HL-60 (cell line): Measurements from ENCODE around the gene IGSF6.
A peak's percentile ranks its signal among the peaks of the same experiment; 100 is the strongest.

Experiments used
- DNase-seq, 2 experiments: peaks; one replicate each; pipeline ENCODE4 v3.0.0-alpha.2; 2010 to 2020; ENCODE audit warnings: low read depth in 1 of 2, low spot score in 1 of 2
- H3K27ac ChIP-seq: fragments of 250-450 bp; sonication (Bioruptor Pico); replicated peaks from 2 replicates; pipeline ENCODE4 v1.5.1; 2020; ENCODE audit warnings: mild to moderate bottlenecking, moderate library complexity
- H3K27me3 ChIP-seq: fragments of 250-450 bp; sonication (Bioruptor Pico); 2 replicates; pipeline ENCODE4 v1.5.1; 2021; ENCODE audit warnings: mild to moderate bottlenecking, moderate library complexity; ENCODE audit not compliant: insufficient read depth, poor library complexity, severe bottlenecking
- H3K4me3 ChIP-seq: replicated peaks from 2 replicates; pipeline ENCODE4 v1.5.1; 2011; ENCODE audit warnings: mild to moderate bottlenecking, control low read depth, low read length; ENCODE audit not compliant: insufficient read depth
- CTCF ChIP-seq: IDR thresholded peaks from one replicate; pipeline ENCODE4 v1.5.1; 2011; ENCODE audit warnings: low read length, control low read depth, inconsistent platforms; ENCODE audit not compliant: insufficient read depth
- GABPA ChIP-seq: IDR thresholded peaks from 2 replicates; pipeline ENCODE4 v1.6.1; 2012; ENCODE audit warnings: low read depth
- POLR2AphosphoS5 ChIP-seq: IDR thresholded peaks from 2 replicates; pipeline ENCODE4 v1.6.1; 2012; ENCODE audit warnings: low read depth
- SPI1 ChIP-seq: IDR thresholded peaks from 2 replicates; pipeline ENCODE4 v1.6.1; 2012; ENCODE audit warnings: low read depth, mild to moderate bottlenecking, borderline replicate concordance
- TF ChIP-seq, protein P1 (sequence below): IDR thresholded peaks from 2 replicates; pipeline ENCODE4 v1.6.1; 2012; ENCODE audit warnings: low read depth; ENCODE audit not compliant: insufficient replicate concordance

The IGSF6 gene

GRCh38 chr16:21663889-21664647, 11.7 kb upstream of the IGSF6 start, which contains the start of gene OTOA:
TSS of gene OTOA (plus strand) at chr16:21663968. CDS start at chr16:21678515, 14,547 bp downstream.
- Histone ChIP-seq H3K4me3 (peak within 1 kb of the TSS; percentile 21), H3K27ac (no peak within 1 kb of the TSS), H3K27me3 (peaks cover 23% of the 10 kb centered on the region)
- no peak for DNase-seq
- no peak for TF ChIP-seq POLR2AphosphoS5
- no peak for TF ChIP-seq GABPA
- TF ChIP-seq CTCF = no peak
- TF ChIP-seq SPI1 = no peak
- TF ChIP-seq, protein P1, sequence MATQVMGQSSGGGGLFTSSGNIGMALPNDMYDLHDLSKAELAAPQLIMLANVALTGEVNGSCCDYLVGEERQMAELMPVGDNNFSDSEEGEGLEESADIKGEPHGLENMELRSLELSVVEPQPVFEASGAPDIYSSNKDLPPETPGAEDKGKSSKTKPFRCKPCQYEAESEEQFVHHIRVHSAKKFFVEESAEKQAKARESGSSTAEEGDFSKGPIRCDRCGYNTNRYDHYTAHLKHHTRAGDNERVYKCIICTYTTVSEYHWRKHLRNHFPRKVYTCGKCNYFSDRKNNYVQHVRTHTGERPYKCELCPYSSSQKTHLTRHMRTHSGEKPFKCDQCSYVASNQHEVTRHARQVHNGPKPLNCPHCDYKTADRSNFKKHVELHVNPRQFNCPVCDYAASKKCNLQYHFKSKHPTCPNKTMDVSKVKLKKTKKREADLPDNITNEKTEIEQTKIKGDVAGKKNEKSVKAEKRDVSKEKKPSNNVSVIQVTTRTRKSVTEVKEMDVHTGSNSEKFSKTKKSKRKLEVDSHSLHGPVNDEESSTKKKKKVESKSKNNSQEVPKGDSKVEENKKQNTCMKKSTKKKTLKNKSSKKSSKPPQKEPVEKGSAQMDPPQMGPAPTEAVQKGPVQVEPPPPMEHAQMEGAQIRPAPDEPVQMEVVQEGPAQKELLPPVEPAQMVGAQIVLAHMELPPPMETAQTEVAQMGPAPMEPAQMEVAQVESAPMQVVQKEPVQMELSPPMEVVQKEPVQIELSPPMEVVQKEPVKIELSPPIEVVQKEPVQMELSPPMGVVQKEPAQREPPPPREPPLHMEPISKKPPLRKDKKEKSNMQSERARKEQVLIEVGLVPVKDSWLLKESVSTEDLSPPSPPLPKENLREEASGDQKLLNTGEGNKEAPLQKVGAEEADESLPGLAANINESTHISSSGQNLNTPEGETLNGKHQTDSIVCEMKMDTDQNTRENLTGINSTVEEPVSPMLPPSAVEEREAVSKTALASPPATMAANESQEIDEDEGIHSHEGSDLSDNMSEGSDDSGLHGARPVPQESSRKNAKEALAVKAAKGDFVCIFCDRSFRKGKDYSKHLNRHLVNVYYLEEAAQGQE = no peak

GRCh38 chr16:21659124-21659523, 6.7 kb upstream of the IGSF6 start:
- no peak overlapping the region for H3K27ac ChIP-seq
- H3K4me3 ChIP-seq = no peak overlapping the region
- TF ChIP-seq POLR2AphosphoS5 (no peak), GABPA (no peak), CTCF (no peak), SPI1 (no peak)
- TF ChIP-seq, protein P1 = no peak
- no peak for DNase-seq
- peaks cover 8% of the 10 kb centered on the region for H3K27me3 ChIP-seq

DNA sequence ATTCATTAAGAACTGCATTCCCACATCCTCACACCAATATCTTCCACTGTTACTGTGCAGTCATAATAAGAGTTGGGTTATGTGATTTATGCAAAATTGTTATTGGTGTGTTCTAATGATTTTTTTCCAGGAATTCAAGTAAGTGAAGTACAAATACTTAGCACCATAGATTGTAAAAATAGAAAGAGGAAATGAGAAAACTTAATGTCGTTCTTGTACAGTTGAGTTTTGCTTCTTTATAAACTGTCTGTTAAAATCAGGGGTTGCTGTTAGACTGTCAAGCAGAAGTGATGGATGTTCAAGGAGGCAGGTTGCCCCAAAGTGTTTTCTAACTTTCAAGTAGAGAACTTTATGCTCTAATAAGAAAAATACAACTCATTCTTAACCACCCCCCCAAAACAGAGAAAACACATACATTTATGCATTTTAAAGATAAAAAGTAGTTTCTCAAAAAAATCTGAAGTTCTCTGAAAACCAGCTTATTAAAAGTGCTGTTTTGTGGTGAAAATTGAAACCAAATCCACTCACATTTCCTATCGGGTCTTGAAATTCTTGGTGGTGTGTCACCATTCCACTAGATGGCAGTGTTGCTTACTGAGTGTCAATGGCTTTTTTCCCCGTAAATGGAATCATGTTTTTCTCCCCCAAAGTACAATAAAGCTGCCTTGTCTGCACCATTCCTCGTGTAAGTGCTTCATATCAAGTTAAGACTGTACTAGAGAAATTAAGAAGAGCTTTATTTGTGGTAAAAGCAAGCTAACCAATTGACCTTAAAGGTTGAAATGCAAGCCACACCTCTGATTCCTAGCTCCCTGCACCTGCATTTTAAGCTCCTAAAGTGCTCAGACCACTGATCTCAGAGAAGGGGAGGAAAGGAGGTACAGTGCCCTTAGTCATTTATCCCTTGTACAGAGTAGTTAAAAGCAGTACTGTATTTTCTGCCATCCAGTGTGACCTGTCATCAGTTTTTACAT, 4.7 kb upstream of the IGSF6 start:
- no peak overlapping the region for H3K4me3 ChIP-seq
- H3K27ac ChIP-seq = no peak overlapping the region
- TF ChIP-seq GABPA = no peak
- 0 out of 2 replicates have a peak, but pooled peaks have one; percentile 2 for TF ChIP-seq SPI1
- TF ChIP-seq, protein P1 = no peak
- peak; percentile 70 for TF ChIP-seq CTCF
- peak in 1 of 2 experiments; percentile 41 for DNase-seq
- H3K27me3 ChIP-seq = no peaks in the 10 kb centered on the region
